ENCODE results near the gene ACER3. TPM values are rescaled to one million over a fixed set of nuclear protein-coding genes. Genes with fewer than 3 reads are reported as not detected.
"Not testable (repeated sequence)": the region's sequence is repeated elsewhere in the genome, so short reads cannot be mapped to it uniquely, and the experiment has no call there.

The ACER3 gene
- 9.5 TPM for polyA plus RNA-seq (2013, experiment 1 of 2)
- polyA plus RNA-seq (2013, experiment 2 of 2) = 9.0 TPM

DNA sequence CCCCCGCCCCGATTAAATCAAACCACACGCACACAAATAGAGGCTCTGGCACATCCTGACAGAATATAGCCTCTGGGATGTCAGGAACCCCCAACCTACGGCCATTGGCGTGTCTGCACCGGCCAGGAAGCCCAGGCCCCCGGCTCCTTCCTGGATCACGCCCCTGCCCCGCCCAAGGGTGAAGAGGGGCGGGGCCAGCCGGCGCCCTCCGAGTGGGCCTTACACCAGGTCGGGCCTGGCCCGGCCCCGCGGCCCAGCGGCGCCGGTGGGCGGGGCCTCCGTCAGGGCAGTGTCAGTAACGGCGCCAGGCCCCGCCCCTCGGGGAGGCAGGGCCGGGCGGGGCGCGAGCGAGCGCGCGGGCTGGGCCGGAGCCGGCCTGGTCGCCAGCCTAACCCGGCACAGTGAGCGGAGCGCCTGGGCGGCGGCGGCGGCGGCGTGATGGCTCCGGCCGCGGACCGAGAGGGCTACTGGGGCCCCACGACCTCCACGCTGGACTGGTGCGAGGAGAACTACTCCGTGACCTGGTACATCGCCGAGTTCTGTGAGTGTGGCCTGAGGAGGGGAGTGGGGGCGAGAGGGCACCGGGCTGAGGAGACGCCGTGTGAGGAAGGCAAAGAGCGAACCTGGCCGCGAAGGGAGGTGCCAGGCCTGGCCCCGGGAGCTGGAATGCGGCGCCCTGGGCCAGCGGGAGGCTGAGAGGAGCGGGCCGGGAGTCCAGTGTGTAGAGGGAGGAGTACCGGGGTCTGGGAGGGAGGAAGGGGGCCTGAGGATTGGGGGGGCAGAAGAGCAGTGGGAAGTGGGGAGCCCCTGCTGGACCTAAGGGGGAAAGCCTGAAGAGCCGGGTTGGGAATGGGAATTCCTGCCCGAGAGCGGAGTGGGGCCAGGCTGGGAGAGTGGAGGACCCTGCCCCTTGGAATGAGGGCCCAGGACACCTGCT, at the start of gene ACER3:
Gene ACER3, plus strand, starts transcription at position 380 of the 937 bp plus-strand sequence. Its CDS starts 59 bp downstream, at position 439.
- Histone ChIP-seq H2BK5ac (ENCODE audit: low read length) (peak within 1 kb of the TSS; percentile 8), H3K27me3 (ENCODE audit: insufficient read depth, low read length, poor library complexity) (no peaks in the 10 kb centered on the region), H2BK120ac (ENCODE audit: low read depth, low read length) (no peak within 1 kb of the TSS), H2AK5ac (ENCODE audit: low read length) (no peak within 1 kb of the TSS), H3K27ac (ENCODE audit: low read depth, low read length) (no peak within 1 kb of the TSS), H3K9ac (ENCODE audit: low read length) (peak within 1 kb of the TSS; percentile 94), H3K4ac (ENCODE audit: low read depth, low read length) (no peak within 1 kb of the TSS), H3K56ac (ENCODE audit: low read length) (peak within 1 kb of the TSS; percentile 98), H3K79me2 (ENCODE audit: control insufficient read depth, insufficient read depth, low read length) (no peaks in the 10 kb centered on the region), H2BK15ac (replicated peaks; ENCODE audit: low read depth) (no peak within 1 kb of the TSS), H3K79me1 (ENCODE audit: low read length) (no peaks in the 10 kb centered on the region), H3K23ac (ENCODE audit: low read length) (peak within 1 kb of the TSS; percentile 15), H4K8ac (ENCODE audit: low read depth, low read length) (no peak within 1 kb of the TSS), H3K4me1 (ENCODE audit: control insufficient read depth, low read depth, low read length) (peaks cover 2% of the 10 kb centered on the region), H3K18ac (ENCODE audit: low read length) (peak within 1 kb of the TSS; percentile 79), H3K4me3 (ENCODE audit: low read length) (peak within 1 kb of the TSS; percentile 78), H4K5ac (ENCODE audit: low read length) (no peak within 1 kb of the TSS), H3K36me3 (ENCODE audit: control insufficient read depth, insufficient read depth, low read length) (no peaks in the 10 kb centered on the region), H3K4me2 (ENCODE audit: low read length) (peak within 1 kb of the TSS; percentile 46)
- DNase-seq = peak; percentile 96
- WGBS (ENCODE audit: extremely low coverage, insufficient coverage, low lambda C conversion rate) = no CpG with 5 or more reads among the region's 73 CpGs

DNA sequence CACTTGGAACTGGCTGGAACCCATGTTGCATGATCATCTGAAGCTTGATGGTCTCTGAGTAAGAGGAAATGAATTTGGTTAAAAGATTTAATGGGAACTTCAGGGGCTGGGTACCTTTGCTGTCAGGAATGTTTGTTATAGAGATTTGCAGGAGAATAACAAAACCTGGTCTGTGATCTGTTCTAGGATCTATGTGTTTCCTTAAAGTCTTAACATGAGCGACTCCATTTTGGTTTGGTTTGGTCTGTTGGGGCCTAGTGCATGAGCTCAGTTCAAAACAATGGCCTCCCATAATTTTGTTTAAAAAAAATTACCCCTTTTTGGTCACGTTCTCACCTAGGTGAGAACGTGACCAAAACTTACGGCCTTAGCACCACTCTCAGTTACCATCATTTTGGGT, 49.5 kb upstream of the ACER3 start:
- Histone ChIP-seq H3K18ac (ENCODE audit: low read length) (no peak overlapping the region), H3K79me2 (ENCODE audit: control insufficient read depth, insufficient read depth, low read length) (no peaks in the 10 kb centered on the region), H2BK15ac (replicated peaks; ENCODE audit: low read depth) (no peak overlapping the region), H3K4me2 (ENCODE audit: low read length) (no peak overlapping the region), H3K4ac (ENCODE audit: low read depth, low read length) (no peak overlapping the region), H3K79me1 (ENCODE audit: low read length) (no peaks in the 10 kb centered on the region), H2BK5ac (ENCODE audit: low read length) (no peak overlapping the region), H3K27me3 (ENCODE audit: insufficient read depth, low read length, poor library complexity) (no peaks in the 10 kb centered on the region), H4K8ac (ENCODE audit: low read depth, low read length) (no peak overlapping the region), H3K56ac (ENCODE audit: low read length) (no peak overlapping the region), H3K36me3 (ENCODE audit: control insufficient read depth, insufficient read depth, low read length) (no peaks in the 10 kb centered on the region), H3K9ac (ENCODE audit: low read length) (no peak overlapping the region), H3K27ac (ENCODE audit: low read depth, low read length) (no peak overlapping the region), H3K4me3 (ENCODE audit: low read length) (no peak overlapping the region), H2BK120ac (ENCODE audit: low read depth, low read length) (no peak overlapping the region), H3K4me1 (ENCODE audit: control insufficient read depth, low read depth, low read length) (peaks cover 2% of the 10 kb centered on the region), H4K5ac (ENCODE audit: low read length) (no peak overlapping the region), H2AK5ac (ENCODE audit: low read length) (no peak overlapping the region), H3K23ac (ENCODE audit: low read length) (no peak overlapping the region)
- no CpG with 5 or more reads among the region's 4 CpGs for WGBS (ENCODE audit: extremely low coverage, insufficient coverage, low lambda C conversion rate)
- DNase-seq = no peak

DNA sequence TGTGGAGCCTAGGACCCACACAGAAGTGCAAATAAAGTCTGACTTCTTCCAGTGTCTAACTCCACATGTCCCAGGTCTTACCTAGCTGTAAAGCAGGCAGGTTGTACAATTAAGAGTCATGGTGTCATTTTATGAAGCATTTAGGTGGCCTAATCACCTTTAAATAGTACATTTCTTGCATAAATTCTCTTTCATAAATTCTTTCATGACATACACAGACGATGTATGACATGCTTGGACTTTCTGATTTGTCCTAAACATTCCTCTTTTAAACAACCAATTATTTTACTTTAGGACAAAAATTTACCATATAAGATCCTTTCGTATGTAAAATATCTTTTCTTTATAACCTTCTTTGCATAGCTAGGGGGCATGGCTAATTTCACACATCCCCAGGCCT, 46.3 kb upstream of the ACER3 start:
- Histone ChIP-seq H3K56ac (ENCODE audit: low read length) (no peak overlapping the region), H2BK15ac (replicated peaks; ENCODE audit: low read depth) (no peak overlapping the region), H3K18ac (ENCODE audit: low read length) (no peak overlapping the region), H3K27me3 (ENCODE audit: insufficient read depth, low read length, poor library complexity) (no peaks in the 10 kb centered on the region), H3K27ac (ENCODE audit: low read depth, low read length) (no peak overlapping the region), H2BK5ac (ENCODE audit: low read length) (no peak overlapping the region), H3K4me1 (ENCODE audit: control insufficient read depth, low read depth, low read length) (no peaks in the 10 kb centered on the region), H3K79me2 (ENCODE audit: control insufficient read depth, insufficient read depth, low read length) (no peaks in the 10 kb centered on the region), H4K5ac (ENCODE audit: low read length) (no peak overlapping the region), H3K79me1 (ENCODE audit: low read length) (no peaks in the 10 kb centered on the region), H3K9ac (ENCODE audit: low read length) (no peak overlapping the region), H4K8ac (ENCODE audit: low read depth, low read length) (no peak overlapping the region), H3K36me3 (ENCODE audit: control insufficient read depth, insufficient read depth, low read length) (no peaks in the 10 kb centered on the region), H3K4me3 (ENCODE audit: low read length) (no peak overlapping the region), H3K23ac (ENCODE audit: low read length) (no peak overlapping the region), H2AK5ac (ENCODE audit: low read length) (no peak overlapping the region), H3K4ac (ENCODE audit: low read depth, low read length) (no peak overlapping the region), H2BK120ac (ENCODE audit: low read depth, low read length) (no peak overlapping the region), H3K4me2 (ENCODE audit: low read length) (no peak overlapping the region)
- no CpG with 5 or more reads among the region's 2 CpGs for WGBS (ENCODE audit: extremely low coverage, insufficient coverage, low lambda C conversion rate)
- DNase-seq = no peak

DNA sequence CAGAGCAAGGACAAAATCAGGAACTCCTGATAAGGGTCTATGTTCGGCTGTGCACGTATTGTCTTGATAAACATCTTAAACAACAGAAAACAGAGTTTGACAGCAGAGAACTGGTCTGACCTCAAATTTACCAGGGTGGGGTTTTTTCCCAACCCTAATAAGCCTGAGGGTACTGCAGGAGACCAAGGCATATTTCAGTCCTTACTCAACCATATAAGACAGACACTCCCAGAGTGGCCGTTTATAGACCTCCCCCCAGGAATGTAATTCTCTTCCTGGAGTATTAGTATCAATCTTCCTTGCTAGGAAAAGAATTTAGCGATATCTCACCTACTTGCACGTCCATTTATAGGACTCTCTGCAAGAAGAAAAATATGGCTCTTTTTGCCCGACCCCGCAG, 45.0 kb upstream of the ACER3 start:
- H3K18ac ChIP-seq (ENCODE audit: low read length); H3K79me1 ChIP-seq (ENCODE audit: low read length); H3K23ac ChIP-seq (ENCODE audit: low read length); H3K27me3 ChIP-seq (ENCODE audit: insufficient read depth, low read length, poor library complexity); H3K4me3 ChIP-seq (ENCODE audit: low read length); H3K9ac ChIP-seq (ENCODE audit: low read length); H3K79me2 ChIP-seq (ENCODE audit: control insufficient read depth, insufficient read depth, low read length); H3K36me3 ChIP-seq (ENCODE audit: control insufficient read depth, insufficient read depth, low read length); H3K27ac ChIP-seq (ENCODE audit: low read depth, low read length); H4K8ac ChIP-seq (ENCODE audit: low read depth, low read length); H2BK120ac ChIP-seq (ENCODE audit: low read depth, low read length); H2BK15ac ChIP-seq (replicated peaks; ENCODE audit: low read depth); H2BK5ac ChIP-seq (ENCODE audit: low read length); DNase-seq; H3K4ac ChIP-seq (ENCODE audit: low read depth, low read length); H3K56ac ChIP-seq (ENCODE audit: low read length); H3K4me2 ChIP-seq (ENCODE audit: low read length); H4K5ac ChIP-seq (ENCODE audit: low read length); H2AK5ac ChIP-seq (ENCODE audit: low read length); H3K4me1 ChIP-seq (ENCODE audit: control insufficient read depth, low read depth, low read length): not testable (repeated sequence)
- no CpG with 5 or more reads among the region's 7 CpGs for WGBS (ENCODE audit: extremely low coverage, insufficient coverage, low lambda C conversion rate)

DNA sequence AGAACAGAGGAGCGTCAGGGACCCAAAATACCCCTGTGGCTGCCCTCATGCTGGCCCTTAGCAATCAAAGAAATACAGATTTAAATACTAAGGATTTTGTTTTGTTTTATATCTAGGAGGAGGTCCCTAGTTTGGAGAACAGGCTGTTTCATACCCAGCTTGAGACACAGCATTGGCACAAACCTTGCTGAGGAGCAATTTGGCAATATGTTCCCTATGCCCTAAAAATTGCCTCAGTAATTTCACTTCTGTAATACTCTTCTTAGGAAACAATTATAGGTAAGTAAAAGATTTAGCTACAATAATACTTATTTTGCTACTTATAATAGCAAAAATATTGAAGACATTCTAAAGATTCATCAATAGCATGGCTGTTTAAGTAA, 40.5 kb upstream of the ACER3 start:
- no peak overlapping the region for H2BK15ac ChIP-seq (replicated peaks; ENCODE audit: low read depth)
- H3K23ac ChIP-seq (ENCODE audit: low read length) = no peak overlapping the region
- no peak for DNase-seq
- H3K4me1 ChIP-seq (ENCODE audit: control insufficient read depth, low read depth, low read length) = peaks cover 5% of the 10 kb centered on the region
- H3K4me2 ChIP-seq (ENCODE audit: low read length) = no peak overlapping the region
- H3K56ac ChIP-seq (ENCODE audit: low read length) = no peak overlapping the region
- no peak overlapping the region for H3K18ac ChIP-seq (ENCODE audit: low read length)
- no peaks in the 10 kb centered on the region for H3K79me1 ChIP-seq (ENCODE audit: low read length)
- no peaks in the 10 kb centered on the region for H3K27me3 ChIP-seq (ENCODE audit: insufficient read depth, low read length, poor library complexity)
- no peak overlapping the region for H3K9ac ChIP-seq (ENCODE audit: low read length)
- no peak overlapping the region for H2AK5ac ChIP-seq (ENCODE audit: low read length)
- no peak overlapping the region for H3K27ac ChIP-seq (ENCODE audit: low read depth, low read length)
- H2BK120ac ChIP-seq (ENCODE audit: low read depth, low read length) = no peak overlapping the region
- no peak overlapping the region for H4K5ac ChIP-seq (ENCODE audit: low read length)
- no peak overlapping the region for H3K4ac ChIP-seq (ENCODE audit: low read depth, low read length)
- H3K4me3 ChIP-seq (ENCODE audit: low read length) = no peak overlapping the region
- no peak overlapping the region for H2BK5ac ChIP-seq (ENCODE audit: low read length)
- H3K79me2 ChIP-seq (ENCODE audit: control insufficient read depth, insufficient read depth, low read length) = no peaks in the 10 kb centered on the region
- no CpG with 5 or more reads among the region's 1 CpG for WGBS (ENCODE audit: extremely low coverage, insufficient coverage, low lambda C conversion rate)
- H3K36me3 ChIP-seq (ENCODE audit: control insufficient read depth, insufficient read depth, low read length) = no peaks in the 10 kb centered on the region
- H4K8ac ChIP-seq (ENCODE audit: low read depth, low read length) = no peak overlapping the region
